Mucosa of descending colon (tissue), 3 donors: ENCODE results near the gene DDAH2. TPM values are rescaled to one million over a fixed set of nuclear protein-coding genes. Genes with fewer than 3 reads are reported as not detected.

Experiments used
- ATAC-seq: fragments of 200-7000 bp; cut with Tn5 transposase; one replicate; pipeline ENCODE4 v1.9.1; 2020; ENCODE audit warnings: mild to moderate bottlenecking, moderate library complexity
- DNase-seq, 3 donors: peaks; one replicate each; pipeline ENCODE4 v3.0.0-alpha.2; 2020
- H3K36me3 ChIP-seq: fragments of 200-600 bp; one replicate; pipeline ENCODE4 v1.8.0; 2021; ENCODE audit warnings: low read depth, mild to moderate bottlenecking
- H3K4me1 ChIP-seq: fragments of 200-600 bp; one replicate; pipeline ENCODE4 v1.8.0; 2021; ENCODE audit warnings: low read depth, mild to moderate bottlenecking
- H3K4me3 ChIP-seq: fragments of 200-600 bp; one replicate; pipeline ENCODE4 v1.8.0; 2021; ENCODE audit warnings: mild to moderate bottlenecking
- H3K9me3 ChIP-seq: fragments of 200-600 bp; one replicate; pipeline ENCODE4 v1.8.0; 2021; ENCODE audit warnings: mild to moderate bottlenecking
- CTCF ChIP-seq: fragments of 200-600 bp; IDR thresholded peaks from one replicate; pipeline ENCODE4 v1.8.0; 2022; ENCODE audit warnings: antibody characterized with exemption, mild to moderate bottlenecking
- intact Hi-C, 2 donors: fragments of 100-400 bp; cut with DNase I in 1 of 2; cut with micrococcal nuclease in 1 of 2; formaldehyde crosslinking; loops; one replicate each; pipeline versions ENCODE4 v1.11.0 to v1.11.1; 2022; cut with DNase I, micrococcal nuclease
- long read RNA-seq, 2 donors: library from polyadenylated mRNA; unstranded; transcript quantifications; one replicate each; pipeline ENCODE4 v2.0.0, GENCODE V29; 2019 to 2021
- total RNA-seq, 3 donors: library from RNA; stranded (reverse); fragmentation: NEBNext Ultra II Directional in 2 of 3; extraction: Animal tissue kit (Norgen Biotek cat#: 25700) in 2 of 3; gene quantifications; one replicate each; pipeline versions ENCODE4 v1.2.1 to v1.2.4, GENCODE V29; 2021 to 2023
- donor health status: DM: no; HTN: no; CAD: no; lungs with moderate emphysema.
- donor health status: DM: no; HTN: no; CAD: no.
- donor health status: DM: no; HTN: yes; CAD: no.

DDAH2 gene, protein sequence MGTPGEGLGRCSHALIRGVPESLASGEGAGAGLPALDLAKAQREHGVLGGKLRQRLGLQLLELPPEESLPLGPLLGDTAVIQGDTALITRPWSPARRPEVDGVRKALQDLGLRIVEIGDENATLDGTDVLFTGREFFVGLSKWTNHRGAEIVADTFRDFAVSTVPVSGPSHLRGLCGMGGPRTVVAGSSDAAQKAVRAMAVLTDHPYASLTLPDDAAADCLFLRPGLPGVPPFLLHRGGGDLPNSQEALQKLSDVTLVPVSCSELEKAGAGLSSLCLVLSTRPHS
- 100 to 1,000 TPM in 1 of 3 donors, 10 to 100 TPM in 2; 56.1 to 152 (median 99.5) TPM for total RNA-seq
- long read RNA-seq, donor 1, transcript DDAH2-212 (6 exons, 1,688 nt) = minor isoform, 70 of 221 reads
- long read RNA-seq, donor 1, transcript DDAH2-213 (7 exons, 1,688 nt) = major isoform, 117 of 221 reads
- long read RNA-seq, donor 1, partial matches to known transcripts = 12 of 221 reads
- long read RNA-seq, donor 1, other reads (novel, unspliced or antisense) = 13 of 221 reads
- long read RNA-seq, donor 2, transcript DDAH2-212 (6 exons, 1,688 nt) = minor isoform, 28 of 88 reads
- long read RNA-seq, donor 2, transcript DDAH2-213 (7 exons, 1,688 nt) = major isoform, 50 of 88 reads
- long read RNA-seq, donor 2, partial matches to known transcripts = 1 of 88 reads
- long read RNA-seq, donor 2, other reads (novel, unspliced or antisense) = 6 of 88 reads

DNA sequence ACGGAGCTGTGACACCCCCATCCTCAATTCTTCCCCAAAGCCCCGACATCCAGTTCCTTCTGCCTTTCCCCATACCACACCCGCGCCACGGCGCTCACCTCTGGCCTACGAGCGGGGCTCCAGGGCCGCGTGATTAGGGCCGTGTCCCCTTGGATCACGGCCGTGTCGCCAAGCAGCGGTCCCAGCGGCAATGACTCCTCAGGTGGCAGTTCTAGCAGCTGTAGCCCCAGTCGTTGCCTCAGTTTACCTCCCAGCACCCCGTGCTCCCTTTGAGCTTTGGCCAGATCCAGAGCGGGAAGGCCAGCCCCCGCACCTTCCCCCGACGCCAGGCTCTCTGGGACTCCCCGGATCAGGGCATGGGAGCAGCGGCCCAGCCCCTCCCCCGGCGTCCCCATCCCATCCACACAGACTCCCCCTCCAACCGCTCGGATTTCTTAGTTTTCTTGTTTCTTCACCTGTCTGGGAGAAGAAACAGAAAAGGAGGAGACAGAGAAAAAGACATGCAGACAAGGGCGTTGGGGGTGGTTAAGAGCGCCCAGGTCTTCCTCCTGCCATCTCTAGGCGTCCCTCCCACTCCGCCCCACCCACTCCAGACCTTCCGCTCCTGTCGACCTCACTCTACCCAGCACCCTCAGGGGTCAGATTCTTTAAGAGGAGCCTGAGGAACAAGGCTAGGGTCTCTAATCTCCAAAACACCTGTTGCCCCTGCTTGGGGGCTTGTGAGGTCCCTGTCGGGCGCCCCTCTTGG is at the start of gene DDAH2:
DDAH2 (minus strand) TSS at position 533 of the 748 bp plus-strand sequence; CDS start at position 395, 138 bp downstream.
- Histone ChIP-seq H3K36me3 (peaks cover 7% of the 10 kb centered on the region), H3K4me1 (peaks cover 26% of the 10 kb centered on the region), H3K9me3 (no peaks in the 10 kb centered on the region), H3K4me3 (peak within 1 kb of the TSS; percentile 33)
- ATAC-seq (peak; percentile 57), DNase-seq (peak; percentile 42 to 76 (median 64))
- no peak for TF ChIP-seq CTCF
- intact Hi-C loops = no loop called here

DNA sequence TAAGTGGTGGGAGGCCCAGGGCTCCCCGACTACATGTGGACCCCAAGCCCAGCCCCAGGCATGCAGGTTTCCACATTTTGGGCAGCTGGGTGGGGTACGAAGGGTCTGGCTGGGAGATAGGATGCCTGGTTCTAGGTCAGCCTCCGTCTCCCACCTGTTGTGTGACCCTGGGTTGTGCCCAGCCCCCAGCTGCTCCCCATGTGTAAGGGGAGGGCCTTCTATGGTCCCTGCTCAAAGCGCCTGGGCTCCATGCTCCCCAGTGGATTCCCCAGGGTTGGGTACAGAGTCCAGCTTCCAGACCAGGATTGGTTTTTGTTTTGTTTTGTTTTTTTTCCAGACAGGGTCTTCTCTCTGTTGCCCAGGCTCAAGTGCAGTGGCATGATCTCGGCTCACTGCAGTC is 49.1 kb upstream of the DDAH2 start:
- Histone ChIP-seq H3K4me3 (no peak overlapping the region), H3K36me3 (no peaks in the 10 kb centered on the region), H3K4me1 (peaks cover 29% of the 10 kb centered on the region), H3K9me3 (no peaks in the 10 kb centered on the region)
- TF ChIP-seq CTCF = no peak
- intact Hi-C loops = no loop called here
- ATAC-seq (no peak), DNase-seq (no peak)

- Histone ChIP-seq H3K4me3 (no peak overlapping the region), H3K4me1 (peaks cover 31% of the 10 kb centered on the region), H3K36me3 (no peaks in the 10 kb centered on the region), H3K9me3 (no peaks in the 10 kb centered on the region)
- intact Hi-C loops = no loop called here
- no peak for TF ChIP-seq CTCF
- ATAC-seq (no peak), DNase-seq (no peak)
Observed at GRCh38 chr6:31777667-31778050, 48.6 kb upstream of the DDAH2 start.

- no peak for TF ChIP-seq CTCF
- H3K9me3 ChIP-seq = no peaks in the 10 kb centered on the region
- ATAC-seq = peak; percentile 83
- intact Hi-C loops = no loop called here
- H3K4me3 ChIP-seq = no peak within 1 kb of the TSS
- no peaks in the 10 kb centered on the region for H3K36me3 ChIP-seq
- H3K4me1 ChIP-seq = peaks cover 34% of the 10 kb centered on the region
- DNase-seq = peak; percentile 81 to 91 (median 84)
Observed at GRCh38 chr6:31776989-31777666, 48.0 kb upstream of the DDAH2 start, which contains the start of gene VWA7. TSS of gene VWA7 (minus strand) at chr6:31777328. CDS start at chr6:31776779, 549 bp downstream.

DNA sequence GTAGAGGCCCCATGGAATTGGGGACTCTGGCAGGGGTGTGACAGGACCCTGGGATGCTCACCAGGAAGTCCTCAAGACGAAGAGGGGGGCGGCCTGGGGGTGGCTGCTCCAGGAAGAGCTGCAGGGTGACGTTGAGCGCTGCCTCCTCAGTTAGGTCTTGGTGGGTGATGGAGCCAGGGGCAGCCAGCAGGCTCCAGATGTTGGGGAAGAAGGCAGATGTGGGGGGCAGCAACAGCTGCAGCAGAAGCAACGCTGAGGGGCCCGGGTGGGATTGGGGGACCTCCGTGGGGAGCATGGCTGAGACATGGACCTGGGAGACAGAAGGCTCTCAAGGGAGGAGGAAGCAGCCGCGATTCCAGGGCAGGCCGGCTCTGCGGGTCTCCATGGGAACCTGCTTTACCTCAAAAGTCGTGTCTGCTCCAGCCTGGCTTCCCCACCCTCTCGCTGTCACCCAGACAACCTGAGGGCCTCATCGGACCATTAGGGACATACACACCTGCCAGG is 47.4 kb upstream of the DDAH2 start:
- Histone ChIP-seq H3K36me3 (no peaks in the 10 kb centered on the region), H3K9me3 (no peaks in the 10 kb centered on the region), H3K4me3 (no peak overlapping the region), H3K4me1 (peaks cover 34% of the 10 kb centered on the region)
- intact Hi-C loops = no loop called here
- ATAC-seq (peak; percentile 20), DNase-seq (no peak)
- no peak for TF ChIP-seq CTCF
